ENCODE measurements around the gene TBC1D5.

DNA sequence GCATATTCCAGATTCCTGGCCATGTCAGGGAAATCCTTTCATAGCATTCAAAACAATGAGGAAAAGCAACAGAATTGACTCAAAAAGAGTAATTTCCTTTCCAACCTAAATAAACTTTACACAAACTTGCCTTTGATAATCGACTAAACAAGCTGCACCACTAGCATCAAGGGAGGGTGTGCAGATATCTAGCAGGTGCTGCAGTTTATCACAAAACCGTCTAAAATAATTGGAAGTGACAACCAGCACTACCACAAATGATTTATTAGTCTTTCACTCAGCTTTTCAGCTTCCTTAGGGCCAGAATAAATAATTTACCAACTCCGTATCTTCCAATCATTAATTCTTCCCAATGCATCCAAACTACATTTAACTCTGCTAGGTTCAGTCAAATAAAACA lies 71.7 kb downstream of the TBC1D5 start:
- TF ChIP-seq EP300 (IDR thresholded peaks at IDR 0.05) (no peak), CTCF (IDR thresholded peaks at IDR 0.05) (no peak), SMC3 (IDR thresholded peaks at IDR 0.05) (no peak), ZSCAN20 (CRISPR knock-in tag; IDR thresholded peaks at IDR 0.05) (no peak)
- TF ChIP-seq, protein P1, sequence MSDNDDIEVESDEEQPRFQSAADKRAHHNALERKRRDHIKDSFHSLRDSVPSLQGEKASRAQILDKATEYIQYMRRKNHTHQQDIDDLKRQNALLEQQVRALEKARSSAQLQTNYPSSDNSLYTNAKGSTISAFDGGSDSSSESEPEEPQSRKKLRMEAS (IDR thresholded peaks at IDR 0.05), result no peak

Data from A549 (cell line).